ENCODE data around the gene CX3CR1.

The CX3CR1 gene, protein sequence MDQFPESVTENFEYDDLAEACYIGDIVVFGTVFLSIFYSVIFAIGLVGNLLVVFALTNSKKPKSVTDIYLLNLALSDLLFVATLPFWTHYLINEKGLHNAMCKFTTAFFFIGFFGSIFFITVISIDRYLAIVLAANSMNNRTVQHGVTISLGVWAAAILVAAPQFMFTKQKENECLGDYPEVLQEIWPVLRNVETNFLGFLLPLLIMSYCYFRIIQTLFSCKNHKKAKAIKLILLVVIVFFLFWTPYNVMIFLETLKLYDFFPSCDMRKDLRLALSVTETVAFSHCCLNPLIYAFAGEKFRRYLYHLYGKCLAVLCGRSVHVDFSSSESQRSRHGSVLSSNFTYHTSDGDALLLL

GRCh38 chr3:39279745-39280517, at the start of gene CX3CR1:
Gene CX3CR1 (minus strand): TSS chr3:39280036. CDS start chr3:39266509, 13,527 bp downstream.
- no peak for TF ChIP-seq CTCF (IDR thresholded peaks at IDR 0.05; ENCODE audit: unreplicated experiment in 3 of 3)
- Mint-ChIP-seq H3K4me1 (peaks cover 40% of the 10 kb centered on the region), H3K27ac (peak within 1 kb of the TSS in 2 of 3 experiments; percentile 73 to 75), H3K9me3 (no peaks in the 10 kb centered on the region), H3K27me3 (ENCODE audit: low read depth) (no peaks in the 10 kb centered on the region), H3K36me3 (ENCODE audit: low read depth) (no peaks in the 10 kb centered on the region), H3K4me3 (peak within 1 kb of the TSS in 1 of 3 experiments; percentile 23)

DNA sequence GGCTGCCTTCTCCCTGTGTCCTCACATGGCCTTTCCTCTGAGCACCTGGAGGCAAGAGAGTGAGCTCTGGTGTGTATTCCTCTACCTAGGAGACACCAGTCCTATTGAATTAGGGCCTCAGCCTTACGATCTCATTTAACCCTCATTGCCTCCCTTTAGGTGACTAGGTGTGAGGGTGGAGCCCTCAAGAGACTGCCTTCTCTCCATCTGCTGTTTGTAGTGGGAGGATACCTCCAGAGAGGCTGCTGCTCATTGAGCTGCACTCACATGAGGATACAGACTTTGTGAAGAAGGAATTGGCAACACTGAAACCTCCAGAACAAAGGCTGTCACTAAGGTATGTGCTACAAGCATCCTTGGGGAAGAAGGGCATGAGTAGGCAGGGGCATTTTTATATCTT, 49.7 kb upstream of the CX3CR1 start, which contains the start of gene CCR8:
CCR8 (plus strand) TSS at position 217 of the 400 bp plus-strand sequence. CDS start 2,623 bp downstream, outside the sequence.
- H3K27ac Mint-ChIP-seq = no peak within 1 kb of the TSS
- H3K4me3 Mint-ChIP-seq = no peak within 1 kb of the TSS
- TF ChIP-seq CTCF (IDR thresholded peaks at IDR 0.05; ENCODE audit: unreplicated experiment in 3 of 3) = no peak
- no peaks in the 10 kb centered on the region for H3K4me1 Mint-ChIP-seq
- H3K27me3 Mint-ChIP-seq (ENCODE audit: low read depth) = no peaks in the 10 kb centered on the region
- H3K36me3 Mint-ChIP-seq (ENCODE audit: low read depth) = no peaks in the 10 kb centered on the region
- H3K9me3 Mint-ChIP-seq = no peaks in the 10 kb centered on the region

GRCh38 chr3:39327746-39328349, 48.0 kb upstream of the CX3CR1 start:
- Mint-ChIP-seq H3K36me3 (ENCODE audit: low read depth) (no peaks in the 10 kb centered on the region), H3K27ac (no peak overlapping the region), H3K27me3 (ENCODE audit: low read depth) (no peaks in the 10 kb centered on the region), H3K9me3 (no peaks in the 10 kb centered on the region), H3K4me3 (no peak overlapping the region), H3K4me1 (no peaks in the 10 kb centered on the region)
- no peak for TF ChIP-seq CTCF (IDR thresholded peaks at IDR 0.05; ENCODE audit: unreplicated experiment in 3 of 3)

DNA sequence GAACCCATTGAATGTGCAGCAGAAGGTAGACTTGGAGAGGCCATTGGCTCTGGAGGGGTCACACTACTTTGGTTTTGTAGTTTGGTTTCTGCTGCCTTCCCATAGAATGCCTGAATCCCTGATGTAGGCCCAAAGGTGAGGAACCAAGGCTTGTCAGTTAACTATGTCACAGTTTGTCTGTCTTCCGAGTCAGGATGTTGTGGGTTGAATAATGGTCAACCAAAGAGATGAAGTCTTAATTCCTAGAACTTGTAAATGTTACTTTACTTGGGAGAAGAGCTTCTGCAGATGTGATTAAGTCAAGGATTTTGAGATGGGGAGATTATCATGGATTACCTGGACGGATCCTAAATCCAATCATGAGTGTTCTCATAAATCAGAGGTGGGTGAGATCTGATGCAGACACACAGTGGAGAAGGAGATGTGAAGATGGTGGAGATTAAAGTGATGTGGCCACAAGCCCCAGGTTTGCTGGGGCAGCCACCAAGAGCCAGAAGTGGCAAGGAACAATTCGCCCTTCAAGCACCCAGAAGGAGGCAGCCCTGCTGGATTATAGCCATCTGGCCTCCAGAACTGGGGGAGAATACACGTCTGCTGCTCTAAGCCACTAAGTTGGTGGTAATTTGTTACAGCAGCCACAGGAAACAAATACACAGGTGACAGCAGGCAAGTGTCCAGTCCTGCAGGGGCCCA, 47.4 kb upstream of the CX3CR1 start:
- Mint-ChIP-seq H3K4me1 (no peaks in the 10 kb centered on the region), H3K27me3 (ENCODE audit: low read depth) (no peaks in the 10 kb centered on the region), H3K36me3 (ENCODE audit: low read depth) (no peaks in the 10 kb centered on the region), H3K4me3 (no peak overlapping the region), H3K27ac (no peak overlapping the region), H3K9me3 (no peaks in the 10 kb centered on the region)
- TF ChIP-seq CTCF (IDR thresholded peaks at IDR 0.05; ENCODE audit: unreplicated experiment in 3 of 3) = no peak

GRCh38 chr3:39325236-39325635, 45.4 kb upstream of the CX3CR1 start:
- no peaks in the 10 kb centered on the region for H3K4me1 Mint-ChIP-seq

More at GRCh38 chr3:39325236-39325635, 45.4 kb upstream of the CX3CR1 start:
- no peaks in the 10 kb centered on the region for H3K36me3 Mint-ChIP-seq (ENCODE audit: low read depth)
- no peak overlapping the region for H3K4me3 Mint-ChIP-seq
- no peak overlapping the region for H3K27ac Mint-ChIP-seq
- TF ChIP-seq CTCF (IDR thresholded peaks at IDR 0.05; ENCODE audit: unreplicated experiment in 3 of 3) = no peak
- H3K9me3 Mint-ChIP-seq = peaks cover 4% of the 10 kb centered on the region
- no peaks in the 10 kb centered on the region for H3K27me3 Mint-ChIP-seq (ENCODE audit: low read depth)
